SK-N-DZ (cell line): ENCODE data around the gene HACD4.
"Not testable (repeated sequence)": the region's sequence is repeated elsewhere in the genome, so short reads cannot be mapped to it uniquely, and the experiment has no call there.

Experiments
- DNase-seq: peaks from one replicate; pipeline ENCODE4 v3.0.0-alpha.2; 2015; ENCODE audit warnings: low spot score

Gene HACD4

GRCh38 chr9:20973246-20973947 is 58.0 kb downstream of the HACD4 start:
- DNase-seq, result not testable (repeated sequence)

DNA sequence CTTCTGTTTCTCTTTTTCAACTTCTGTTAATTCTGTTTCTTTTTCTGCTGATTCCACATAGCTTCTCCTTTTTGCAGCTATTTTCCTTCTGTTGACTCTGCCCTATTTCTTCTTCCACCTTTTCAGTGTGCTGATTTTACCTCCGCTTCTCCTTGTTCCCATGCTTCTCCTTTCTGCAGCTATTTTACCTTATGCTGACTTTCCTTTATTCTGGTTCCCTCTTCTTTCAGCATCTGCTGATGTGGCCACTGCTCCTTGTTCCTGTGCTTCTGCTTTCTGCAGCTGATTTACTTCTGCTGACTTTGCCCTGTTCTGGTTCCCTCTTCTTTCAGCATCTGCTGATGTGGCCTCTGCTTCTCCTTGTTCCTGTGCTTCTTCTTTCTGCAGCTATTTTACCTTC is 58.8 kb downstream of the HACD4 start:
- DNase-seq, result no peak

DNA sequence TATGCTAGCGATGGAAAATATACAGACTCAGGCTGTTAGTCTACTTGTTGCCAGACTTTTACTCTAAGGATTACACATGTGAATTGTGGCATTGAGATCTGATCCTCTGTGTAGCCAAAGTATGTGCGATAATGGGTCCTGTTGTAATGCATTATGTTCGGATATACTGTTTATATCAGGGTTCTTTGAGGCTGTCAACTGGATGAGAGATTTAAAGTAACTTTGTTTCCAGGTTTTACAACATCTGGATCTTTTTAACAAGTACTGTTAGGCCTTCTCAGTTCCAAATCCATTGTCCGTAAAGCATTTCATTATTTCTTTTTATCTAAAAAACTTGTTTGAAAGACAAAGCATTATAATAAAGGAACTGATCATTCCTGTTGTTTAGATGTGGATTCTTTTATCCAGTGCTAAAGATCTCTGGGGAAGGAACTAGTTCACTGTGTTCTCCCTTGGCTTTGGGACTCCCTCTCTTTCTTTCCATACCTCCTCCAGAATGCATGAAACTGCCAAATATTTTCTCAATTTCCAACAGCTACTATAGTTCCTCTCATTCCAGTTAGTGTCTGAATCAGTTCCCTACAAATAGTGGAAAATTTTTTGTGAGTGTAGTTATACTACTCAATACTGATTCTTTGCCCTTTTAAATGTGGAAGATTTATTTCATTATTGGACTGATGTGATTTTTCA is 68.8 kb downstream of the HACD4 start:
- no peak for DNase-seq

DNA sequence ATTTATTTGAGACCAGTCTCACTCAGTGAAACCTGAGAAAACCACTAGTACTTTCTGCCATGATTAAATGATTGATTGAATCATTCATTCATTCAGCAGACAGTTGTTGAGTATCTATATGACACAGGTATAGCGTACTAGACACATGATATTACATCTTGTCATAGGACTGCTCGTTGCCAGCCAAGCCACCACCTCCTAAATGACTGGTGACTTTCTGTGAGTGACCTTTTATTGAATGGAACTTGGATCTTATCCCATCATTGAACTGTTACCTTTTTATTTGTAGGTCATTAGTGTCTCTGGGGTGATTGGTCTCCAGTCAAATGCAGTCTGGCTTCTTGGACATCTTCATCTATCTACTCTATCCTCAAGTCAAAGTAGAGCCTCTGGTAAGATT is 80.7 kb downstream of the HACD4 start:
- DNase-seq, result no peak
